A549 (cell line): ENCODE measurements around the gene PRKCSH.

Experiments
- POLR2AphosphoS2 ChIP-seq: conservative IDR thresholded peaks from 2 replicates; pipeline ENCODE4 v1.6.1; 2012; ENCODE audit warnings: low read length, improper control_type of control experiment, inconsistent platforms
- RFX5 ChIP-seq: fragments of 450-650 bp; IDR thresholded peaks from 2 replicates; pipeline ENCODE4 v1.7.1; 2014; ENCODE audit warnings: antibody characterized with exemption, mild to moderate bottlenecking, moderate library complexity
- ZSCAN20 ChIP-seq: fragments of 250-450 bp; sonication (Bioruptor Pico); IDR thresholded peaks from 2 replicates; pipeline ENCODE4 v1.8.0; 2022; ENCODE audit warnings: mild to moderate bottlenecking, moderate library complexity

GRCh38 chr19:11457115-11457514 lies 21.7 kb downstream of the PRKCSH start:
- TF ChIP-seq POLR2AphosphoS2 (no peak), ZSCAN20 (CRISPR knock-in tag) (no peak), RFX5 (no peak)
